ENCODE results near the gene NHLRC4.

Gene NHLRC4

GRCh38 chr16:563072-563644, 3.6 kb upstream of the NHLRC4 start:
- H3K9me3 Mint-ChIP-seq, result no peaks in the 10 kb centered on the region
- no peak overlapping the region for H3K4me3 Mint-ChIP-seq
- H3K27ac Mint-ChIP-seq, result no peak overlapping the region
- no peaks in the 10 kb centered on the region for H3K36me3 Mint-ChIP-seq (ENCODE audit: low read depth)
- peaks cover 2% of the 10 kb centered on the region for H3K4me1 Mint-ChIP-seq (ENCODE audit: low read depth)
- H3K27me3 Mint-ChIP-seq (ENCODE audit: low read depth), result peaks cover 15% of the 10 kb centered on the region

GRCh38 chr16:564690-565418, 2.0 kb upstream of the NHLRC4 start:
- H3K27me3 Mint-ChIP-seq (ENCODE audit: low read depth), result peaks cover 11% of the 10 kb centered on the region

GRCh38 chr16:565419-566330, 1.1 kb upstream of the NHLRC4 start:
- Mint-ChIP-seq H3K4me3 (no peak overlapping the region), H3K9me3 (no peaks in the 10 kb centered on the region), H3K27me3 (ENCODE audit: low read depth) (peaks cover 11% of the 10 kb centered on the region), H3K36me3 (ENCODE audit: low read depth) (no peaks in the 10 kb centered on the region), H3K27ac (no peak overlapping the region), H3K4me1 (ENCODE audit: low read depth) (peaks cover 7% of the 10 kb centered on the region)

More at GRCh38 chr16:564690-565418, 2.0 kb upstream of the NHLRC4 start:
- no peak overlapping the region for H3K4me3 Mint-ChIP-seq
- H3K4me1 Mint-ChIP-seq (ENCODE audit: low read depth), result peaks cover 6% of the 10 kb centered on the region
- H3K27ac Mint-ChIP-seq, result no peak overlapping the region
- H3K36me3 Mint-ChIP-seq (ENCODE audit: low read depth), result no peaks in the 10 kb centered on the region
- no peaks in the 10 kb centered on the region for H3K9me3 Mint-ChIP-seq

GRCh38 chr16:567373-568256, 810 bp downstream of the NHLRC4 start:
- peak overlapping the region; percentile 57 for H3K4me3 Mint-ChIP-seq
- peaks cover 21% of the 10 kb centered on the region for H3K4me1 Mint-ChIP-seq (ENCODE audit: low read depth)
- peaks cover 2% of the 10 kb centered on the region for H3K27me3 Mint-ChIP-seq (ENCODE audit: low read depth)
- H3K9me3 Mint-ChIP-seq, result no peaks in the 10 kb centered on the region
- H3K27ac Mint-ChIP-seq, result peak overlapping the region; percentile 72
- no peaks in the 10 kb centered on the region for H3K36me3 Mint-ChIP-seq (ENCODE audit: low read depth)

- H3K27ac Mint-ChIP-seq, result peak overlapping the region; percentile 86
- H3K4me3 Mint-ChIP-seq, result peak overlapping the region; percentile 82
- H3K4me1 Mint-ChIP-seq (ENCODE audit: low read depth), result peaks cover 21% of the 10 kb centered on the region
- no peaks in the 10 kb centered on the region for H3K36me3 Mint-ChIP-seq (ENCODE audit: low read depth)
- H3K27me3 Mint-ChIP-seq (ENCODE audit: low read depth), result no peaks in the 10 kb centered on the region
- H3K9me3 Mint-ChIP-seq, result no peaks in the 10 kb centered on the region
These were observed 1.8 kb downstream of the NHLRC4 start for GRCh38 chr16:568401-569258.

GRCh38 chr16:569445-570254, 2.8 kb downstream of the NHLRC4 start, which contains the start of gene PIGQ:
PIGQ (plus strand) TSS chr16:569968; CDS start chr16:574075, 4,107 bp downstream.
- peaks cover 21% of the 10 kb centered on the region for H3K4me1 Mint-ChIP-seq (ENCODE audit: low read depth)
- peak within 1 kb of the TSS; percentile 86 for H3K27ac Mint-ChIP-seq
- H3K36me3 Mint-ChIP-seq (ENCODE audit: low read depth), result no peaks in the 10 kb centered on the region
- H3K9me3 Mint-ChIP-seq, result no peaks in the 10 kb centered on the region
- peak within 1 kb of the TSS; percentile 82 for H3K4me3 Mint-ChIP-seq
- H3K27me3 Mint-ChIP-seq (ENCODE audit: low read depth), result no peaks in the 10 kb centered on the region

- H3K4me3 Mint-ChIP-seq, result no peak overlapping the region
- H3K27ac Mint-ChIP-seq, result no peak overlapping the region
- peaks cover 19% of the 10 kb centered on the region for H3K4me1 Mint-ChIP-seq (ENCODE audit: low read depth)
- no peaks in the 10 kb centered on the region for H3K36me3 Mint-ChIP-seq (ENCODE audit: low read depth)
- no peaks in the 10 kb centered on the region for H3K27me3 Mint-ChIP-seq (ENCODE audit: low read depth)
- H3K9me3 Mint-ChIP-seq, result no peaks in the 10 kb centered on the region
These were observed 6.3 kb downstream of the NHLRC4 start for GRCh38 chr16:572865-573650.

- Mint-ChIP-seq H3K9me3 (no peaks in the 10 kb centered on the region), H3K27ac (no peak overlapping the region)
These were observed 7.4 kb downstream of the NHLRC4 start for GRCh38 chr16:574021-574760.

GRCh38 chr16:575354-576196, 8.8 kb downstream of the NHLRC4 start:
- Mint-ChIP-seq H3K27ac (no peak overlapping the region), H3K9me3 (no peaks in the 10 kb centered on the region), H3K36me3 (ENCODE audit: low read depth) (no peaks in the 10 kb centered on the region), H3K27me3 (ENCODE audit: low read depth) (no peaks in the 10 kb centered on the region), H3K4me3 (no peak overlapping the region), H3K4me1 (ENCODE audit: low read depth) (peaks cover 14% of the 10 kb centered on the region)

More at GRCh38 chr16:574021-574760, 7.4 kb downstream of the NHLRC4 start:
- Mint-ChIP-seq H3K36me3 (ENCODE audit: low read depth) (no peaks in the 10 kb centered on the region), H3K4me3 (no peak overlapping the region), H3K4me1 (ENCODE audit: low read depth) (peaks cover 16% of the 10 kb centered on the region), H3K27me3 (ENCODE audit: low read depth) (no peaks in the 10 kb centered on the region)

- Mint-ChIP-seq H3K36me3 (ENCODE audit: low read depth) (no peaks in the 10 kb centered on the region), H3K27me3 (ENCODE audit: low read depth) (no peaks in the 10 kb centered on the region), H3K9me3 (no peaks in the 10 kb centered on the region), H3K4me1 (ENCODE audit: low read depth) (peaks cover 7% of the 10 kb centered on the region), H3K4me3 (no peak overlapping the region), H3K27ac (no peak overlapping the region)
These were observed 9.5 kb downstream of the NHLRC4 start for GRCh38 chr16:576197-576822.

All from T-helper 1 cell treated with Interleukin-12 subunit alpha and Interleukin-12 subunit beta and Interleukin-4 antibody, amounts not matched to agents 30 μg/mL and 1 μg/mL, for 36 hours (primary cell).